Testis (tissue), 3 donors: ENCODE measurements around the gene SERBP1. TPM values are rescaled to one million over a fixed set of nuclear protein-coding genes. Genes with fewer than 3 reads are reported as not detected.

Experiments used
- DNase-seq: peaks from one replicate; pipeline ENCODE4 v3.0.0-alpha.2; 2019
- H3K27ac ChIP-seq, 2 donors: fragments of 200-600 bp; sonication (generic); one replicate each; pipeline ENCODE4 v1.5.1; 2019
- H3K27me3 ChIP-seq: fragments of 200-600 bp; sonication (generic); one replicate; pipeline ENCODE4 v1.5.1; 2019
- H3K36me3 ChIP-seq: fragments of 200-600 bp; sonication (generic); one replicate; pipeline ENCODE4 v1.5.1; 2017; ENCODE audit warnings: low read depth; ENCODE audit errors: missing control alignments
- H3K4me1 ChIP-seq: fragments of 200-600 bp; sonication (generic); one replicate; pipeline ENCODE4 v1.5.1; 2019
- H3K4me3 ChIP-seq, 2 donors: fragments of 200-600 bp; sonication (generic); one replicate each; pipeline ENCODE4 v1.5.1; 2017 to 2019
- H3K9me3 ChIP-seq: fragments of 200-600 bp; sonication (generic); one replicate; pipeline ENCODE4 v1.5.1; 2017
- CTCF ChIP-seq, 3 experiments: fragments of 450-650 bp in 2 of 3; fragments of 200-600 bp in 1 of 3; sonication (generic) in 1 of 3; IDR thresholded peaks; one replicate each; pipeline ENCODE4 v1.5.1; 2016 to 2019; ENCODE audit warnings: antibody characterized with exemption in 3 of 3, mild to moderate bottlenecking in 2 of 3, moderate library complexity in 1 of 3
- POLR2A ChIP-seq: fragments of 450-650 bp; IDR thresholded peaks from one replicate; pipeline ENCODE4 v1.6.1; 2017; ENCODE audit warnings: antibody characterized with exemption, mild to moderate bottlenecking, moderate library complexity
- WGBS, 2 donors: methylation state at CpG; one replicate each; pipeline ENCODE4 v1.1.5; 2018; 5-methylcytosine and 5-hydroxymethylcytosine counted together
- intact Hi-C: fragments of 100-400 bp; cut with DNase I; formaldehyde crosslinking; loops from one replicate; pipeline ENCODE4 v1.15.1; 2023; ENCODE audit warnings: low total_unique reads
- polyA plus RNA-seq: library from polyadenylated mRNA; stranded (reverse); fragments of 350-450 nt; fragmentation: Illumina TruSeq; extraction: RNeasy Lipid Tissue Mini Kit (QIAGEN cat#74804); gene quantifications from one replicate; pipeline ENCODE4 v1.2.3, GENCODE V29; 2014; ENCODE audit warnings: low read depth, low replicate concordance; ENCODE audit not compliant: insufficient read depth
- small RNA-seq, 2 donors: library from RNA; depleted of rRNA; stranded (forward); fragments of <200 nt; gene quantifications; one replicate each; pipeline ENCODE3, GENCODE V24; 2016
- total RNA-seq, 2 donors: library from RNA; depleted of rRNA; stranded (reverse); fragments of >200 nt; gene quantifications; one replicate each; pipeline ENCODE4 v1.2.3, GENCODE V29; 2016

Gene SERBP1
- total and polyA plus RNA-seq, 3 donors from 2014 or later = 180 to 237 (median 185) TPM

GRCh38 chr1:67367370-67368045 is 62.7 kb downstream of the SERBP1 start:
- WGBS, 2 donors = 47 to 57% methylated on average over 8 of the region's 8 CpGs
- peak; percentile 60 for DNase-seq
- intact Hi-C loops = no loop called here
- H3K27ac ChIP-seq = no peak overlapping the region
- TF ChIP-seq POLR2A = no peak
- TF ChIP-seq CTCF (IDR thresholded peaks at IDR 0.05) = no peak
- no peaks in the 10 kb centered on the region for H3K36me3 ChIP-seq
- H3K4me1 ChIP-seq = no peaks in the 10 kb centered on the region
- H3K27me3 ChIP-seq = no peaks in the 10 kb centered on the region
- no peaks in the 10 kb centered on the region for H3K9me3 ChIP-seq
- no peak overlapping the region for H3K4me3 ChIP-seq

- H3K27ac ChIP-seq = no peak overlapping the region
- TF ChIP-seq CTCF (IDR thresholded peaks at IDR 0.05) (no peak), POLR2A (no peak)
These were observed 68.6 kb downstream of the SERBP1 start for GRCh38 chr1:67361641-67362040.

GRCh38 chr1:67359592-67359991 is 70.6 kb downstream of the SERBP1 start:
- Histone ChIP-seq H3K4me3 (no peak overlapping the region), H3K36me3 (no peaks in the 10 kb centered on the region), H3K27ac (no peak overlapping the region), H3K4me1 (no peaks in the 10 kb centered on the region), H3K9me3 (no peaks in the 10 kb centered on the region), H3K27me3 (no peaks in the 10 kb centered on the region)
- intact Hi-C loops = no loop called here
- no peak for TF ChIP-seq CTCF (IDR thresholded peaks at IDR 0.05)
- no peak for TF ChIP-seq POLR2A
- WGBS, 2 donors = 96 to 100% methylated on average over 1 of the region's 1 CpG
- DNase-seq = no peak

More at GRCh38 chr1:67361641-67362040, 68.6 kb downstream of the SERBP1 start:
- H3K27me3 ChIP-seq = no peaks in the 10 kb centered on the region
- no peaks in the 10 kb centered on the region for H3K4me1 ChIP-seq
- intact Hi-C loops = no loop called here
- 79 to 81% methylated on average over 5 of the region's 5 CpGs for WGBS, 2 donors
- H3K36me3 ChIP-seq = no peaks in the 10 kb centered on the region
- H3K9me3 ChIP-seq = no peaks in the 10 kb centered on the region
- DNase-seq = no peak
- H3K4me3 ChIP-seq = no peak overlapping the region

Small RNA genes within 50 kb of the gene (small RNA-seq; reads per million reads assigned to genes)
- 0 reads per million in 2 donors for gene RNU6-387P

Other genes with a start within 250 kb of the SERBP1 start
- gene IL12RB2, start 122.5 kb downstream of the SERBP1 start, total RNA-seq = 1 to 10 TPM; 2.1 to 2.6 TPM
- 1.9 TPM for gene IL12RB2, start 122.5 kb downstream of the SERBP1 start, polyA plus RNA-seq